GM21717 (cell line): Measurements from ENCODE around the gene LRRC8E.
A peak's percentile ranks its signal among the peaks of the same experiment; 100 is the strongest.
"Not testable (repeated sequence)": the region's sequence is repeated elsewhere in the genome, so short reads cannot be mapped to it uniquely, and the experiment has no call there.

ENCODE experiments used
- ATAC-seq: cut with Tn5 transposase; IDR thresholded peaks from one replicate; pipeline ENCODE4 v1.9.1; 2021; ENCODE audit warnings: mild to moderate bottlenecking, moderate library complexity; ENCODE audit not compliant: unreplicated experiment

The LRRC8E gene

DNA sequence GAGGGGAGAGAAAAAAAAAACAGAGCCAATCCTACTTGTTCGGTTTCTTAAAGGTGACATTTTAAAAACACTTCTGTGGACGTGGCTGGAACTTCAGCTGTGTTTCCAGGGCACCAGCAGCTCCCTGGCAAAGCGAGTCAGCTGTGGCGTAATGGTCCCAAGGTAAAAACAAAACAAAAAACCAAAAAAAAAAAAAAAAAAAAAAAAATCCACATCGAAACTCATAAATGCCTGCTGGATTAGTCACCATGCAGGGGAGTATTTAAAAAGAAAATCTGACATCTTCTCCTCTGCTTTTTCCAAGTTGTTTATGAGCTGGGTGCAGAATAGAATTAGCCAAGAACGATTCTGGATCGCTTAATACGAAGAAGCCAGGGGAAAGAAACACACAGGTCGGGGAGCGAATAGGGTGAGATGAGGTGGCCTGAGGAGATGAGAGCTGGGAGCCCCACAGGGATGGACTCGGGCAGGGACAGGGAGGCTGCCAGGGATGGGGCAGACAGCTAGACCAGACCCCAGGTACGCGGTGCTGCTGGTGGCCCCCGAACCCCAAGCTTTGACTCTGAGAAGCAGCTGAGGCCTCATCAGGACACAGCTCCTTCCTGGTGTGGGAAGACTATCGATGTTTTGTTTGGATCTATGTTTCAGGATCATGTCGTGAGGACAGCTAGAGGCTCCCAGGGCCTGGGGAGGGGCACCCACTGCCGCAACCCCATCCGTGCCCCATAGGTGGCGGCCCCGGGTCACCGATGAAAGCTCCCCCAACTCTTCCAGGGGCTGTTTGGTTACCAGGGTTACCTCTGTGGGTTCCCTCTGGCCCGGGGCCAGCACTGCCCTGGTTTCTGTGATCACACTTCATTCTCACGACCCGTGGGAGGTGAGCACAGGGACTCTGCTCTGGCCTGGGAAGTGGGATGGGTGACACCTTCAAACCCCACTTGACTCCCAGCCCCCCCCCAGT lies 40.7 kb downstream of the LRRC8E start:
- ATAC-seq: no peak

- ATAC-seq: not testable (repeated sequence)
Measured at GRCh38 chr19:7930030-7930429, 41.7 kb downstream of the LRRC8E start.

DNA sequence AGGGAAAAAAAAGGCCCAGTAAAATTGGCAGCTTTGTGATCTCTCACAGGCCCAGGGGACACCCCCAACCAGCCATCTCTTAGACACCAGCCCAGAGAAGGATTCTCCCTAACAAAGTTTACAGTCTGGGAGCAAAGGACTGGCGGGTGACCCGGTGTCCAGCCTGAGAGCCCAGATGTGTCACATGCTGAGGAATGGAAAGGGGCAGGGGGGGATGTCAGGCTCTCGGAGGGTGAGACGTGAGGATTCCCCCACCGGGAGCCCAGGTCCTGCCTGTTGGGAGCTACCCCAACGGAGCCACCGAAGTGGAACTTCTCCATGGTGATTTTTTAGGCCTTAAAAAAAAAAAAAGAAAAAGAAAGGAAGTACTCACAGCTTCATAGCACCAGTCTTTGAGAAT lies 42.5 kb downstream of the LRRC8E start:
- ATAC-seq: no peak

DNA sequence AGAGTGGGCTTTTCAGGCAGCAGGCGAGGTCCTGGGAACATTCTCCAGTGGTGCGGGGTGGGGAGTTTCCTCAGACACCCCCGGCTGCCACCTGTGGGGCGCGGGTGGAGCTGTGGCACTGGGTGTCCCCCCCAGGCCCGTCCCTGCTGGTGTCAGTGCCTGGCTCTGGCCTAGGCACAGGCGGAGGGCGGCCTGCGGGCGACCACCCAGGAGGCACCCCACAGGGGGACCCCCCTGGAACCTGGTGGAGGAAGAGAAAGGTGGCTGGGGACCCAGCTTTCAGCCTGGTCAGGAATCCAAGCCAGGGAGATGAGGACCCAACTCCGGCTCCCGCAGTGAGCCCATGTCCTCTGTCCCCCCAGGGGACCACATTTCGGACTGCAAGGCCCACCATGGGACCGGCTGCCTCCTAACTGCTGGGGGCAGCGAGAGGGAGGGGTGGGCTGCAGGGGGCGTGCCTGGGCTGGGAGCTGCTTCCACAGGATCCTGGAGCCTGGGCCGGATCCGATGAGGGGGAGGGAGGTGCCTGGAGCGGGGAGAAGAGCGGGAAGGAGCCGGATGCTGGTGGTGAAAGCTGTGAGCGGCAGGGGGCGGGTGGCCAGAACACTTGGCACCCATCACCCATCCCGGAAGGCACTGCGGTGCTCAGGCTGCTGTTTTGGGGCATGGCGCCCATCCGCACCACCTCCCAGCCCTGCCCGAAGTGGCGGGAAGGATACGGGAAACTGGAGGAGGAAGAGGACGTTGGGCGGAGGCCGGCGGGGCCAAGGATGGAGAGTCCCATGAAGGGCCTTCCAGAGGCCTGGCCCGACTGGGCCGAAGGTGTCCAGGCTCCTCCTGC lies 43.1 kb downstream of the LRRC8E start:
- ATAC-seq: no peak

DNA sequence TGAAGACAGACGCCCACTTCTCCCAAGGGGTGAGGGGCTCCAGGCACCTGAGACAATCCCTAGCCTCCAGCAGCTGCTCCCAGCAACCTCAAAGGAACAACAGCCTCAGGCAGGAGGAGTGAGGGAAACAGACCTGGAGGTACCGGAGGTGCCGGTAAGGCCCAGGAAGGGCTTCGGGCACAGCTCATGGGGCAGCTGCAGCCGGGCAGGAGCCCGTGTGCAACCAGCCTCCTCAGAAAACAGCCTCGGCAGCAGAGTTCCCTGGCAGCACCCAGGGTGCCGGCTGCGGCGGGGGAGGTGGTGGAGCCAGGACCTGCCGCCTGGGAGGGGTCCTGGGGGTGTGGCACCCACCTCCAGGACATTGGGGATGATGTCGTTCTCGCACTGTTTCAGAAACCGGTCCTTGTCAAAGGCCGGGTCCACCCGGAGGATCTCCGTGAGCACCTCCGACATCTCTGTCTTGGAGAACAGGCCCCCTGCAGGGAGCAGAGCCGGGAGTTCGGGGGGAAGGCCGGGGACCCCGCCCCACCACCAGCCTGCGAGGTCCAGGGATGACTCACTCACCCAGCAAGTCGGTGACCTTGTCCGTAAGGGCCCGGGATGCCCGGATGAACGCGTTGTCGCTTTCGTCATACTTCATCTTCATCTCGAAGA lies 44.1 kb downstream of the LRRC8E start:
- no peak for ATAC-seq

DNA sequence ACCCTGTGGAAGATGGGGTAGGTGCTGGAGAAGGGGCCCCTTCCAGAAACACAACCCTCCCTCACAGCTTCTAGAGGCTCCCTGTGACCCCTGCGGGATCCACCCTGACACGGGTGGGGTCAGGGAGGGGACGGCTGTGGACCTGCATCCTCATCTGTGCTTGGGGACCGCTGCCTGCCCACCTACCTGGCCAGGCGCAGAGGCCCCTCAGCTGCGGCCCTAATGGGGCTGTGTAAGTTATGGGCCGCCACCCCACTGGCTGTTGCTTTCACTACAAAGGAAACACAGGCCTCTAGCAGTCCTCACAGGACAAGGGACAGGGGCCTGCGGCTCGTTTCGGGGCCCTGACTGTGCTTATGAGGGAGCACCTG lies 44.6 kb downstream of the LRRC8E start:
- no peak for ATAC-seq

- ATAC-seq: no peak
Measured at GRCh38 chr19:7933411-7933810, 45.1 kb downstream of the LRRC8E start.

GRCh38 chr19:7933828-7934725 lies 45.8 kb downstream of the LRRC8E start:
- no peak for ATAC-seq

DNA sequence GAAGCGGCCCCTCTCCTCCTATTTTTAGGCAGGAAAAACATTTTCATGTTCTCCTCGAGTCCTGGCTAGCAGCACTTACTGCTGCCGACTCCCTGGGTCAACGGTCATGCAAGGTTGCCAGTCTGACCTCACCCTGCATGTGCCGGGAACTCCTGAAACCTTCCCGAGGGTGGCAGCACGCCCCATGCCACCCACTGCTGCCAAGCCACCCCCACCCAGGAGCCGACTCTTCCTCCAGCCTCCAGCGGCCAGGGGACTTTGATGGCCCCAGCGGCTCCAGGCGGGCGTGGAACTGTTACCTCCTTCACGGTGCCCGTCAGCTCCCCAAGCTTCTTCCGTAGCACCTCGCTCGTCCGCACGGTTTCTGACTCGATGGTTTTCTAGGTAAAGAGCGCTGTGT lies 46.5 kb downstream of the LRRC8E start:
- no peak for ATAC-seq

DNA sequence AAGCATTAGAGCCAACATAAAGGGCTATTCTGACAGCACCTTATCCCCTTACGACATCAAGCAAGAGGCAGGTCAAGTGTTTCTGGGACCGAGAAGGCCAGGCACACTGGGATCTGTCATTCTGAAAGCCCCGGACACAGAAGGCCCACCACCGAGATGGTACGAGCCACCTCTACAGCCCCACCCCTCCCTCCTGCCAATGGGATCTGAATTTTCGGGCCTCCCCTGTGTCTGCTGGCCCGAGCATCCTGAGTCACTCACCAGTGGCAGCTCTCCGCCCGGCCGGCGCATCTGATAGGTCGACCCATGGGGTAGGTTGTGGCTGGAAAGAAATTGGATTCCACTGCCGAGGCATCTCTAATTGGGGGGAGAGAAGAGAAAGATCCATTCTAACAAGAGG lies 52.5 kb downstream of the LRRC8E start:
- ATAC-seq: no peak

- no peak for ATAC-seq
Measured at GRCh38 chr19:7941895-7942596, 53.7 kb downstream of the LRRC8E start.

GRCh38 chr19:7942981-7943443 lies 54.7 kb downstream of the LRRC8E start:
- ATAC-seq: peak; percentile 12

GRCh38 chr19:7943444-7944176 lies 55.3 kb downstream of the LRRC8E start, which contains the start of gene TIMM44:
Gene TIMM44 (minus strand): TSS chr19:7943666. CDS start chr19:7943651, 15 bp downstream.
- peak; percentile 91 for ATAC-seq

GRCh38 chr19:7944177-7944761 lies 56.0 kb downstream of the LRRC8E start:
- no peak for ATAC-seq

DNA sequence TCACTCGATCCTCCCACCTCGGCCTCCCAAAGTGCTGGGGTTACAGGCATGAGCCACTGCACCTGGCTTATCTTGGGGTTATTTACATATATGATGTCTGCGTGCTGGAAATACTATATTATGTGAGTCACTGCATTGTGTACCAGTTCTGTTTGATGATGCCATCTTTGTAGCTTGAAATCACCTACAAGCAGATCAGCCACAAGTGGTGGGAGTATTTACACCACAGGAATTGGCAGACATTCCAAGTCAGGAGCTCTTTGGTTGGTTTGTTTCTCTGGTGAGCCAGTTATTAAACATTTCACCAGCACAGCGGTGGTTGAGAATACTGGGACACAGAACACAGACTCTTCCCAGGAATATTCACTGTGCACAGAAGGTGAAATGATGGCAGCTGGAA lies 59.6 kb downstream of the LRRC8E start:
- ATAC-seq: no peak
